DMS114 treated with DMSO at 0.1 percent for 48 hours (cell line): Measurements from ENCODE around the gene MRTFA.

Source experiments
- DNase-seq: peaks from one replicate; lab custom pipeline; 2025; ENCODE audit not compliant: unreplicated experiment; lab: John Stamatoyannopoulos, UW

The MRTFA gene

DNA sequence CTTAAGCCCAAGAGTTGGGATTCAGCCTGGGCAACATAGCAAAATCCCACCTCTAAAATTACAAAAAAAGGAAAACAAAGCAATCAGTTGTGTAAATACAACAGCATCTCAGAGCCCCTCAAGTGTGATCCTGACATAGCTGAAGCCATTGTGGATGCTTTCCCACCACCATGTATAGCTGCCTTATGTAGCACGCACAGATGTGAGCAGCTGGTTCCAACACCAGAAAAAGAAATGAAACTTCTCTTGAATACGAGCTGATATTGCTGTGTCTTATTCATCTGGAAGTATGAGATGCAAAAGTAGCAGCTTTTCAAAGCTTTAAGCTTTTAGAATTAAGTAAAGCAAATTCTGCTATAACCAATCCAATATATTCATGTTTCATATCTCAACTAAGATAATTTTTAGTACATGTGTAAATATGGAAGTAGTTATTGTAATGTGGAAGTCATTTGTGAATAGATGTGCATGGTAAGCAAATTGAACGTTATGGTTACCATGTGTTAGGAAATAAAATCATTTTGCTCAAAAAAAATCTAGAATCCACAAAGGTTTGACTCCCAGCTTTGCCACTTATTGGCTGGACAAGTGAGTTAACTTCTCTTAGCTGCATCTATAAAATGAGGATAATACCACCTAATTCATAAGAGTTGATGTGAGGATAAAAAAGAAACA, 203.0 kb downstream of the MRTFA start:
- no peak for DNase-seq

DNA sequence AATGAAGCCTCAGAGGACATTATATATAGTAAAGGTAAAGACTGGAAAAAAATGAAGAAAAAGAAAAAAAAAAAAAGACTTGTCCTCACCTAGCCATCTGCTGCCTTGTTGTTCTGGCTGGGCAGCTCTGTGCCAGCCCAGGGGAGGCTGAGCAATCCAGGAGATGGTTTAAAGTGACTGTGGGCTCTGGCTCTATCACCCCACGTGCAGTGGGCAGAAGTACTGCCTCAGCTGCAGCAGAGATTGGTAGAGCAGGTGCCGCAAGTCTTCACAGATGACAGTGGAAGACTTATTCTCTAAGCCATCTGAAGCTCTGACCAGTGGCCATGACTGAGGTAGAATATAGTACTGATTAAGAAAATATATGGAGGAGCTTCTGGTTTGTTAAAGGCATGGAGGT, 203.9 kb downstream of the MRTFA start:
- DNase-seq: no peak

DNA sequence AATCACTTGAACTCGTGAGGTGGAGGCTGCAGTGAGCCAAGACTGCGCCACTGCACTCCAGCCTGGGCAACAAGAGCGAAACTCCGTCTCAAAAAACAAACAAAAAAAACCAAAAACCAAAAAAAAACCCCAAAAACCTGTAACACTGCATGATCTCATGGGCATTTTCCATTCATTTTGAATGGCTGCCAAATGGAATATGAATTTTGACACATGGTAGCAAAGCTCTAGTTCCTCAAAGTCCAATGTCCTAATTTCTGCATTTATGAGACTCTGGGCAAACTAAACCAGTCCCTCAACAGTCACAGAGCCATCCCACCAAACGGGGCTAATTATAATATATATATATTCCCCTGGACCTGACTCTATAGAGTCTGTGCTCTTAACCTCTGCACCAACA, 204.4 kb downstream of the MRTFA start:
- DNase-seq: no peak

DNA sequence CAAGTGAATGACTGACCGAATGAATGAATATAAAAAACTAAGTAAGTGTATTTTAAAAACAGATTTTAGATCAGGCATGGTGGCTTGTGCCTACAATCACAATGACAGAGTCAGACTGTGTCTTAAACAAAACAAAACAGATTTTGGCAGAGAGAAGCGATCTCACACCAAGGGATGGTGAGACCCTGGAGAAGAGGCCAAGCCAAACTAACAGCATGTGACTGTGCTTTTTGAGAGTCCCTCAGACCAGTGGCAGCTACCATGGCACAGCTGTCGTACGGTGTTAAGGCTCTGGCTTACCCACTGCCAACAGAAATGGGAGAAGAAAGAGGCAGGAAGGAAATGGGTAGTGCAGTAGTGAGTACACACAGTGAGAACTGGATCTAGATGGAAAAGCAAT, 205.5 kb downstream of the MRTFA start:
- DNase-seq: no peak

DNA sequence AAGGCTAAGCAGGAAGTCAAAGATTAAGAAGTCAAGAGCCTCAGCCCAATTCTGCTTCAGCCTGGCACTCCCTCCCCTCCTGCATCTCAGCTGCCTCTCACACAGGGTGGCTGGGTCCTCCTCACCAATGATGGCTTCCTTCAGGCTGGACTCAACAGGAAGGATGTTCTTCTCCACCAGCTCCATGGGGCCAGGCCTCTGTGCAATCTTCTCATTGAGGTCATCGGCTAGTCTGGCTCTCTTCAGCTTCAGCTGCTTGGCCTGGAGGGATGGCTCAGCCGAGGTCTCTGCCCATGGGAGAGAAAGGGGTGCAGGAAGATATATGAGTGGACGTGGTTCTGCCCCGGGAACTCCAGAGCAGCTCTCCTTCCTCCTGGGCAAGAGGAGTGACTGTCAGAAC, 207.0 kb downstream of the MRTFA start:
- DNase-seq: no peak

DNA sequence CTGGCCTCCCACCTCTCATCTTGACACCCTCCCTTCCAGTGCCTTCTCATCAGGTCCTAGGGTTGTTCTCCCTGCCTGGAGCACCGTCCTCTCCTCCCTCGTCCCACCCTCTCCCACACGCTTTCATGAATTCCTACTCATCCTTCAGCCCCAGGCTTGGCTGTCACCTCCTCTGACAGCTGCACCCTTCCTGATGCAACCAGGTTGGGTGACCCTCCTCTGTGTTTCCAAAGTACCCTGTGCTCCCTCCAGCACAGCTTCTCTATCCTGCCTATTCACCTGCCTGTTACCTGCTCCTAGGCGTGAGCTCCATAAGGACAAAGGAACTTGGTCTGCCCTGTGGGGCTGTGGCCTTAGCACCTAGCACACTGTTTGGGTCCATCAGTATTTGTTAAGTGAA, 207.7 kb downstream of the MRTFA start:
- no peak for DNase-seq

DNA sequence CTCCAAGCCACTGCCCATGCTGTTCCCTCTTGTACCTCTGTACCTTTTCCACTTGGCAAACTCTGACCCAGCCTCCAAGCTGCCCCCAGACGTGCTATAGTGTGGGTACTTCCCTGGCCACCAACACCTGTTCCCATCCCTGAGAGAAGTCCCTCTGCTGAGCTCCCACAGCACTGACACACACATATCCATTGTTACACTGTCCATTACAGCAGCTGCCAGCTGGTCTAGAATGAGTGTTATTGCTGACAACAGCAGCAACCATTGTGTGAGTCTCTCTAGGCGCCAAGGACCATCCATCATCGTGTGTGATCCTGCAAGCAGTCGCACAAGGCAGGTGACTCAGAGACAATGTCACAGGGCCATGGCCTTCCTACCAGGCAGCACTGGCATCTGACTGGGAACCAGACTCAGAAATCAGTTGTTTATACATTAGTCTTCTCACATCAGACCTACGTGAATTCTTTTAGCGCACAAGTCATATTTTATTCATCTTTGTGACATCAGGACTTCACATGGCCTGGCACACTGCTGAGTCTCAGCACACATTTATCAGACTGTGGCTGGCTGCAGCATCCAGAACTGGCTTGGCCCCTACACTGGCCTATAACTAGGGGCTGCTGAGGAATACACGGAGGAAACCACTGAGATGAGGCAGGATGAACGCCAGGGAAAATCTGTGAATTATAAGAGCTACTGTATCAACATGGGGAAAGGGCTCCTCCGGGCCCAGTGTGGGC, 209.8 kb downstream of the MRTFA start:
- no peak for DNase-seq

DNA sequence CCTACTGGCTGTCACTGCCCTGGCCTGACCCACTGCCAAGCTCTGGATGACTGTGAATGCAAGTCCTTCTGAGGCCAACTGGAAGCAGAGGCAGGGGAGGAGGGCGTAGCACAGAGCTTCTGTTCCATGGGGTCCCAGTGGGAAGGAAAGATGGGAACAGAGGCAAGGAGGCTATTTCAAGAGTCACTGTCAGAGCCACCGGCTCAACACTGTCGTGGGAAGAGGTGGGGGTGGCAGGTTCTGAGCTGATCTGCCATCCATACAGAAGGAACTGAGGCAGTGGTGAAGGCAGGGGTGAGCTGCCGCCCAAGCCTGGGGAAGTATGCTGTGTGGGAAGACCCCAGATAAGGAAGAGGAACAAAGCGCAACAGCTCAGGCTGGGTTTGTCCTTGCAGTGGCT, 211.4 kb downstream of the MRTFA start:
- DNase-seq: no peak

DNA sequence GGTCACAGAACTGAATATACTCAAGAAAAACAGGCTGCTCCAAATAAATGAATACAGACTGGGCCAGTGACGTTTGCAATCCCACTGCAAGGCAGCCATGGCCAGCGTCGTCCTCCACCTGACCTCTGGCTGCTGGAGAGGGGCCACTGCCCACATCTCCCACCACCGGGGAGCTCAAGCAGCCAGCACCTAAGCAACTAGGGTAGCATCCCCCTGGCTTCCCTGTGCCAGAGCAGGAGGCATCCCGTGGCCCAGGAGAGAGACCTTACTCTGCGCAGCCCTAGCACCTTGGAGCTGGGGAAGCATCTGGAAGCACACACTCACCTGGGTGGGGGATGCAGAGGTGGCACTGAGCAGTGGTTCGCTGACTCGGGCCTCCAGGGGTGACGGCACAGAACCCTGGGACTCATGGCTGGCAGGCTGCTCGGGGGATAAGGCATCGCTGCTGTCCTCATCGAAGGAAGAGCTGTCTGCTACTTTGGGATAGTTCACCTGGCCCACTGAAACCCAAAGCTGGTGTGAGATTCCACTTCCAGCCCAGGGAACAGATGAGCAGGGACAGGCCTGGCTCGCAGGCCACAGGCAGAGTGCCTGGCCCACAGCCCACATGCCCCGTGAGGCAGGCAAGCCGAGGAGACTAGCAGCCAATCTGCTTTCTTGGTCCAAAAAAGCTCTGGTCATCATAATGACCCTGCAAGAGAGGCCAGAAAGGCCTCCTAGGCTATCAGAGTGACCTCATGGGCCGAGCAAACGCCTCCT, 212.5 kb downstream of the MRTFA start:
- no peak for DNase-seq

DNA sequence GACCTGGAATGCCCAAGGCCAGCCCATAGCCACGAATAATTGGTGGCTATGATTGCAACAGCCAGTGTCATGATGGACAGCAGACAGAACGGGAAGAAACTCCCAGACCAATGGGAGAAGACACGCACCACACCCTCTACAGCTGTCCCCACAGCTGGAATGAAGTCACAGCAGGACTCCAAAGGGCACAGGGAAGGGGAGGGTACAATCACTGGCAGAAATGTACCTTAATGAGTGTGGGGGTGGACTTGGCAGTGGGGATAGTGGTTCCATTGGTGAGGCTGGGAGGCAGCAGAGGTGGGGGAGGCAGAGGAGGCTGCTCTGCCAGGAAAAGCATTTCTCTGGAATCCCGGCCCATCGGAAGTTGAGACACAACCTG, 213.2 kb downstream of the MRTFA start:
- DNase-seq: no peak

DNA sequence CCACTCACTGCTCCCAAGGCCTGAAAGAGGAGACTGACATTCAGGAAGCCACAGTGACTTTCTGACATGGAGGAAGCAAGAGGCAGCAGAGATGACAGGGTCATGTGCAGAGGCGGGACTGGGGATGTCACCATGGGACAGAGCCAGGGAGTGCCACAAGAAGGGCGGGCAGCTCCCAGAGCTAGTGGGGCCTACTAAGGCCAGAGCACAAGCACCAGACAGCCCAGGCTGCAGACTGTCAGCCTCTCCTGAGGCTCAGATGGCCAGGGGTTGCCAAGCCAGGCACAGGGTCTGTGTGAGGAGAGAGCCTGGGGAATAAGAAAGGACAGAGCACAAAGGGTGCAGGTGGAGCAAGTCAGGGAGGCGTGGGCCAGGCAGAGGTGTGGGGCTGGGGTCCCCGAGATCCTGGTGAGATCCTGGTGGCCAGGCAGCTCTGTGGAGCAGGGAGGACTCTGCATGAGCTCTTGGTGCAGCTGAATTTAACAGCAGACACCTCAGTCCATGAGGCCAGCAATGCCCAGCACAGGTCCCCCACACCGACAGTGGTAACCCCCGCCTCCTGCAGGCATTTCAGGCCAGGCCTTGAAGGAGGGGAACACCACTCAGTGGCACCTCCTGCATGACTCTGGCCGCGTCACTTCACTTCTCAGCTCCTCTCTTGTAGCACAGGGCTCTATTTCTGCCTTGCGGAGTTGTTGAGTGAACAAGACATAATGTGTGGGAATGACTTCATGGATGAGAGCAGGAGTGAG, 213.8 kb downstream of the MRTFA start:
- DNase-seq: no peak

DNA sequence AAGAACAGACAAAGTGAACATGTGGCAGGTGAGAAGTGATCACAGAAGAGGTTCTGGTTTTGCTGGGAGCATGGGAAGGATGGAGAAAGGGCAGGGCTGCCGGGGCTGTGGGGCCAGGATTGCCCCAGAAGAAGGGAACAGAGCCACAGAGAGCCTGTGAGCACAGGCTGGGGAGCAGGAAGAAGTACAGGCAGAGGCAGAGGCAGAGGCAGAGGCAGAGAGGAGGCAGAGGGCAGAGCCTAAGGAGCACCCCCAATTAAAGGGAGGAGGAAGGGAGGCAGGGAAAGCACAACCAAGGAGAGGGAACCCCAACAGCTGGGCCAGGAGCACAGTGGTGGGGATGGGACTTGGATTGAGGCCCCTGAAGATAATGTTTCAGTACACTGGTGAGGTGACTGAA, 214.6 kb downstream of the MRTFA start:
- no peak for DNase-seq

DNA sequence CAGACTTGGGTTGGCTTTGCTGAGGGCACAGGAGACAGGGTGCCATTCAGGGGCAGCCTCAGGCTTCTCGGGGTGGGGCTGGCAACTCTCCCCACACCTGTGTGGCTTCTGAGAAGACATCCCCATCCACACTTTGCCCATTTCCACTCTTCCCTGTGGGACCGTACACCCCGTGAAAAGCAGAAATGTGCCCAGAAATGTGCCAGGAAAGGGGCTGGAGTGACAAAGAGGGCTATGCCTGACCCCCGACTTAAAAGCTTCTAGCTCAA, 215.5 kb downstream of the MRTFA start:
- DNase-seq: no peak

DNA sequence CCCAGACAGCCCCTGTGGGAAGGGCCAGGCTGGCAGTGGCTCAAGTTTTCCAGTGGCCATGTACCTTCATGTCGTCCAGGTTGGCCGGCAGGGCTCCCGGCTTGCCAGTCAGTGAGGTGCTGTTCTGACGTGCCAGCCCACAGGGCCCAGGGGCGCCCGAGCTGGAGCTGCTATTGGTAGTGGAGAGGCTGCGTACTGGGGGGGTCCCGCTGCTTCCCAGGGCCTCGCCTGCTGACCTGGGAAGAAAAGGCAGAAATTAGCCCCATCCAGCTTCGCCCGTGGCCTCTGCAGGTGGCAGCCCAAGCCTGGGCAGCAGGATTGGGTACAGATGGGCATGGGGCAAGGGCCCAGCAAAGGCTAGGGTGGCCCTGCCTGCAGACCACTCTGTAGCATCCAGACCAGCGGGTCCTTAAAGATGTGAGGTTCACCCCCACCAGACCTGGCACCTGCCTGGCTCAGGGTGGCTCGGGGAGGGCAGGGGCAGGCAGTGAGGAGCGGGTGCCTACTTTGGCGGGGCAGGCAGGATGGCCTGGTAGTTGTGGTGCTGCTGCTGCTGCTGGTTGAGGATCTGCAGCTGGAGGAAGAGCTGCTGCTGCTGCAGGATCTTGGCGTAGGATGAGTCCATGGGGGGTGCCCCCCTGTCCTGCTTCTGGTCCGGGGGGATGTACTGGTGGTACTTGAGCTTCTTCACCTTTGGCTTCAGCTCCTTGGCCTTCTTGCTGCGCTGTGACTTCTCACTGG, 216.0 kb downstream of the MRTFA start:
- DNase-seq: no peak

DNA sequence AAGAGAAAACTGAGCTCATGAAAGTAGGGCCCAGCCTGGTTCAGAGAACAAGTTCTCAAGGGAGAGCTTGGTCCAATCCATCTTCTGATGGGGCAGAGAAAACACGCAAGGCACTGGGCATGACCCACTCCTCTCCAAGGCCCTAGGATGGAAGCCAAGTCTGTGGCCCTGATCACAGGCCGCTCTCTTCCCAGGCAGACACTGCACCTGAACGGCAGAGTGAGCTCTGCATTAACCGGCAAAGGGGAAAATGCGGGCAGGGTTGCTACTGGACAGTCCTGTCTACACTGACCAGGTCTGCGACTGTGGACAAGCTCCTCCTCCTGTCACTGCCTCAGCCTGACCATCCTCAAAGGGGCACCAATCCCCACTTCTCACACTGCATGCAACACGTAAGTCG, 216.8 kb downstream of the MRTFA start:
- no peak for DNase-seq

DNA sequence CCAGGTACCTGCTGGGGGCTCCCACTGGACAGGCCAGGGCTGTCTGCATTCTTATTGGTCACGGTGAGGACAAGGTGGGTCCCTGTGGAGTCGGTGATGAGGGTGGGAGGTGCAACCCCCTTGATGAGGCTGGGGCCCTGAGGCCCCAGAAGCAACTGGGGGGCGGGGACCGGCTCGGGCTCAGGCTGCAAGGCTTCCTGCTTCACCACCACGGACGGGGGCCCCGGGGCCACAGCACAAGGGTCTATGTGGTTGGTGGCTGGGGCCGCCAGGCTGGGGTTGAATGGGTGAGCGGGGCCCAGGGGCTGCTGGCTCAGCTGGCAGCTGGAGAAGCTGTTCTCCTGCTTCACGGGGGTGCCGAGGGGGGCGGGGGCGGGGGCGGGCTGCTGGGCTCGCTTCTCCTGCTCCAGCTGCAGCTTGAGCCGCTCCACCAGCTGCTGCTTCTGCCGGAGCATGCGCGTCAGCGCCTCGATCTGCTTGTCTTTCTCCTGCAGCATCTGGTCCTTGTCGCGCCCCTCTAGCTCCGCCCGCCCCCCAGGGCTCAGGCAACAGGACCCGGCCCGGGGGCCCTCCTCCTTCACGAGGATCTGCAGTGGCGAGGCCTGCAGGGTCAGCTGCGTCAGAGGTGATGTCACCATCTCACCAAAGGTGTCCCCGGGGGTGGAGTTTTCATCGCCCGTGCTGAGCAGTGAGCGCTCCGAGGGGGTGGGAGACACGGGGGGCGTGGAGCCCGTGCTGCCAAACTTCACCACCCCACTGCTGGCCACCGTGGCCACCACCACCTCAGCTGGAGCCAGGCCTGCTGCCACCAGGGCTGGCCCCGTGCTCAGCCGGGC, 217.9 kb downstream of the MRTFA start:
- no peak for DNase-seq

DNA sequence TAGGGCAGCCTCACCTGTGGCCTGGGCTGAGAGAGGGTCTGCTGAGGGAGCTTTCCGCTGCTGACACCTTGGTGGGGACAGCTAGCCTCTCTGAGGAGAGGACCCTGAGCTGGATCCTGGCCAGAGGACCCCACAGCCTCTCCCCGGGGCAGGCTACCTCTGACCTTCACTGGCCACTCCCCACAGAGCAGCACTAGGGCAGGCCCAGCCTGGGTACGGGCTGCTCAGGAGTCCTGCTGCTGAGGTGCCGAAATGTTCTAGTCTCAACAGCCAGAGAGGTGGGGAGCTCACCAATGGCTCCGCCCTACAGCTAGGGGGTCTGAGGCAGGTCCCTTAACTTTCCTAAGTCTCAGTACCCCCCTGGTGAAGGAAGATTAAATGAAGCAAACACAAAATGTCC, 218.6 kb downstream of the MRTFA start:
- DNase-seq: no peak

DNA sequence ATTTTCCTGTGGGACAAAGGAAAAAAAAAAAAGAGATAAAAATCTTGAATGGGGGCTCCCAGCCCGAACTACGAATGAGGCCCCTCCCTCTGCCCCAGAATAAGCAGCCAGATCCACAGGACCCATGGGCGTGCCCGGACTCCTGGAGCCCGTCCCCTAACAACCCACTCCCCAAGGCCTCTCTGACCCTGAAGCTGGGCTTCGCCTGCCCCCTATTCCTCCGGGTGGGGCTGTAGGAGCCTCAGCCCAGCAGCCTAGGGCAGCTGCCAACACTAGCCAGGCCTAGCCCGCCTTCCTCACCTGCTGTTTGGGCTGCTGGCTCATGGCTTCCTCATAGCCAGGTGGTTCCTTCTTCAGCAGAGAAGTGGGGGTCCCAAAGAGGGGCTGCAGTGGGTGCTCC, 219.5 kb downstream of the MRTFA start:
- DNase-seq: no peak

DNA sequence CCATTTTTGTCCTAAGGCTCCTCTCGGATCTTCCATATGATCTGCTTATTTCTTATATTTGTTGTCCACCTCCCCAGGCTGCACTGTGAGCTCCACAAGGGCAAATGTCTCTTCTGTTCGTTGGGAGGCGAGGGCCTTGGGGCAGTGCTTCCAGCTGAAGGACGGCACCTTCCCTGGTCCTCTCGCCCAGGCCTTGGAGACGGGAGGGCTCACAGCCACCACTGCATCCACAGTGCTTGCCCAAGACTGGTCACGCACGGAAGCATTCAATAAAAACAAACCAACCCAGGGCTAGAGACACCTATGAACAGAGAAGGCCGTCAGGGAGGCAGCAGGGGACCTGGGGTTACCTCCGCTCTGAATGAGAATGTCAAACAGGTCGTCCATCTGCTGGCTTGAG, 219.9 kb downstream of the MRTFA start:
- DNase-seq: no peak

DNA sequence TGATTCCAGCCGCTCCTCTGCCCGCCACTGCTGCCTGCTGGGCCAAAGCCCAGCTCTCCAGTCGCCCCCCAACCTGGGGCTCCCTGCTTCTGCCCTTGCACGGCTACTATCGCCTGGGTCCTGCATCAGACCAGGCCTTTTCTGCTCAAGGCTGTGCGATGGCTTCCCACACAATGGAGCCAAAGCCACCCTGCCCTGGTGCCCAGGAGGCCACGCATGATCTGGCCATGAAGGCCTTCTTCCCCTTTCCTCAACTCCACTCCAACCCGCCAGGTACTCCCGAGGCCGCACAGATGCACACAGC, 220.3 kb downstream of the MRTFA start:
- DNase-seq: no peak
